Activated naive CD8-positive, alpha-beta T cell treated with anti-CD3 and anti-CD28 coated beads, Interleukin-2, amount 50 U/mL, for 24 hours (primary cell): Measurements from ENCODE around the gene DNASE1L3.

ENCODE experiments used
- ATAC-seq: fragments of 150-1000 bp; cut with Tn5 transposase; one replicate; pipeline ENCODE4 v1.10.0; 2021
- DNase-seq: peaks from one replicate; pipeline ENCODE4 v3.0.0; 2021
- H3K27ac Mint-ChIP-seq: one replicate; pipeline ENCODE4 v1.8.0; 2021; ENCODE audit warnings: mild to moderate bottlenecking, mixed read lengths
- H3K27me3 Mint-ChIP-seq: one replicate; pipeline ENCODE4 v1.8.0; 2021; ENCODE audit warnings: mixed read lengths
- H3K36me3 Mint-ChIP-seq: one replicate; pipeline ENCODE4 v1.8.0; 2021; ENCODE audit warnings: low read depth, mixed read lengths
- H3K4me1 Mint-ChIP-seq: one replicate; pipeline ENCODE4 v1.8.0; 2021; ENCODE audit warnings: mixed read lengths
- H3K4me3 Mint-ChIP-seq: one replicate; pipeline ENCODE4 v1.8.0; 2021; ENCODE audit warnings: mild to moderate bottlenecking, moderate library complexity, mixed read lengths
- H3K9me3 Mint-ChIP-seq: one replicate; pipeline ENCODE4 v1.8.0; 2021; ENCODE audit warnings: mixed read lengths

DNASE1L3 gene

GRCh38 chr3:58173029-58173668 lies 37.6 kb downstream of the DNASE1L3 start:
- DNase-seq (no peak), ATAC-seq (no peak)
- peaks cover 21% of the 10 kb centered on the region for H3K4me1 Mint-ChIP-seq
- no peaks in the 10 kb centered on the region for H3K36me3 Mint-ChIP-seq
- peaks cover 7% of the 10 kb centered on the region for H3K27me3 Mint-ChIP-seq
- no peak overlapping the region for H3K27ac Mint-ChIP-seq
- H3K9me3 Mint-ChIP-seq, result no peaks in the 10 kb centered on the region
- H3K4me3 Mint-ChIP-seq, result no peak overlapping the region

GRCh38 chr3:58171126-58171525 lies 39.6 kb downstream of the DNASE1L3 start:
- Mint-ChIP-seq H3K27me3 (peaks cover 2% of the 10 kb centered on the region), H3K4me3 (no peak overlapping the region), H3K9me3 (no peaks in the 10 kb centered on the region), H3K4me1 (peaks cover 3% of the 10 kb centered on the region), H3K27ac (no peak overlapping the region), H3K36me3 (no peaks in the 10 kb centered on the region)
- ATAC-seq, result no peak
- DNase-seq, result no peak

GRCh38 chr3:58170376-58170775 lies 40.4 kb downstream of the DNASE1L3 start:
- H3K4me3 Mint-ChIP-seq, result no peak overlapping the region
- no peaks in the 10 kb centered on the region for H3K36me3 Mint-ChIP-seq
- no peaks in the 10 kb centered on the region for H3K27me3 Mint-ChIP-seq
- no peak for DNase-seq
- no peaks in the 10 kb centered on the region for H3K9me3 Mint-ChIP-seq
- peaks cover 3% of the 10 kb centered on the region for H3K4me1 Mint-ChIP-seq
- ATAC-seq, result no peak
- no peak overlapping the region for H3K27ac Mint-ChIP-seq

GRCh38 chr3:58169371-58169770 lies 41.4 kb downstream of the DNASE1L3 start:
- no peak overlapping the region for H3K4me3 Mint-ChIP-seq
- ATAC-seq (no peak), DNase-seq (no peak)
- peaks cover 3% of the 10 kb centered on the region for H3K4me1 Mint-ChIP-seq
- no peaks in the 10 kb centered on the region for H3K36me3 Mint-ChIP-seq
- H3K9me3 Mint-ChIP-seq, result no peaks in the 10 kb centered on the region
- H3K27ac Mint-ChIP-seq, result no peak overlapping the region
- H3K27me3 Mint-ChIP-seq, result no peaks in the 10 kb centered on the region

- Mint-ChIP-seq H3K9me3 (no peaks in the 10 kb centered on the region), H3K36me3 (no peaks in the 10 kb centered on the region), H3K4me3 (no peak overlapping the region), H3K27ac (no peak overlapping the region), H3K4me1 (peaks cover 3% of the 10 kb centered on the region), H3K27me3 (no peaks in the 10 kb centered on the region)
- ATAC-seq (no peak), DNase-seq (no peak)
Observed at GRCh38 chr3:58168498-58168897, 42.3 kb downstream of the DNASE1L3 start.

- Mint-ChIP-seq H3K4me1 (peaks cover 3% of the 10 kb centered on the region), H3K4me3 (no peak overlapping the region)
Observed at GRCh38 chr3:58167431-58168351, 43.1 kb downstream of the DNASE1L3 start.

GRCh38 chr3:58164906-58165821 lies 45.6 kb downstream of the DNASE1L3 start:
- peaks cover 3% of the 10 kb centered on the region for H3K4me1 Mint-ChIP-seq
- DNase-seq (no peak), ATAC-seq (no peak)
- peaks cover 12% of the 10 kb centered on the region for H3K36me3 Mint-ChIP-seq
- no peaks in the 10 kb centered on the region for H3K27me3 Mint-ChIP-seq
- no peak overlapping the region for H3K4me3 Mint-ChIP-seq
- H3K27ac Mint-ChIP-seq, result no peak overlapping the region
- H3K9me3 Mint-ChIP-seq, result no peaks in the 10 kb centered on the region

More at GRCh38 chr3:58167431-58168351, 43.1 kb downstream of the DNASE1L3 start:
- no peaks in the 10 kb centered on the region for H3K9me3 Mint-ChIP-seq
- ATAC-seq, result peak; percentile 84
- no peak overlapping the region for H3K27ac Mint-ChIP-seq
- H3K27me3 Mint-ChIP-seq, result no peaks in the 10 kb centered on the region
- DNase-seq, result peak; percentile 77
- no peaks in the 10 kb centered on the region for H3K36me3 Mint-ChIP-seq

GRCh38 chr3:58164199-58164879 lies 46.4 kb downstream of the DNASE1L3 start:
- H3K9me3 Mint-ChIP-seq, result no peaks in the 10 kb centered on the region

GRCh38 chr3:58163234-58163633 lies 47.5 kb downstream of the DNASE1L3 start:
- Mint-ChIP-seq H3K27me3 (no peaks in the 10 kb centered on the region), H3K4me3 (no peak overlapping the region), H3K9me3 (no peaks in the 10 kb centered on the region), H3K36me3 (peaks cover 12% of the 10 kb centered on the region), H3K4me1 (peaks cover 1% of the 10 kb centered on the region), H3K27ac (no peak overlapping the region)
- ATAC-seq, result no peak
- no peak for DNase-seq

More at GRCh38 chr3:58164199-58164879, 46.4 kb downstream of the DNASE1L3 start:
- ATAC-seq (no peak), DNase-seq (no peak)
- Mint-ChIP-seq H3K36me3 (peaks cover 12% of the 10 kb centered on the region), H3K4me1 (peaks cover 3% of the 10 kb centered on the region), H3K4me3 (no peak overlapping the region), H3K27me3 (no peaks in the 10 kb centered on the region), H3K27ac (peak overlapping the region; percentile 5)

- DNase-seq, result no peak
- Mint-ChIP-seq H3K4me3 (no peak overlapping the region), H3K9me3 (no peaks in the 10 kb centered on the region), H3K4me1 (no peaks in the 10 kb centered on the region), H3K27me3 (no peaks in the 10 kb centered on the region), H3K36me3 (peaks cover 12% of the 10 kb centered on the region), H3K27ac (peak overlapping the region; percentile 46)
- ATAC-seq, result no peak
Observed at GRCh38 chr3:58161435-58162398, 49.1 kb downstream of the DNASE1L3 start.

- ATAC-seq (no peak), DNase-seq (no peak)
- H3K36me3 Mint-ChIP-seq, result peaks cover 12% of the 10 kb centered on the region
- no peaks in the 10 kb centered on the region for H3K4me1 Mint-ChIP-seq
- H3K27ac Mint-ChIP-seq, result no peak overlapping the region
- H3K27me3 Mint-ChIP-seq, result no peaks in the 10 kb centered on the region
- H3K4me3 Mint-ChIP-seq, result no peak overlapping the region
- H3K9me3 Mint-ChIP-seq, result no peaks in the 10 kb centered on the region
Observed at GRCh38 chr3:58160399-58160798, 50.4 kb downstream of the DNASE1L3 start.

GRCh38 chr3:58158442-58159153 lies 52.2 kb downstream of the DNASE1L3 start:
- H3K27ac Mint-ChIP-seq, result no peak overlapping the region
- ATAC-seq (no peak), DNase-seq (no peak)
- H3K9me3 Mint-ChIP-seq, result no peaks in the 10 kb centered on the region
- H3K4me3 Mint-ChIP-seq, result no peak overlapping the region
- H3K27me3 Mint-ChIP-seq, result no peaks in the 10 kb centered on the region
- peaks cover 12% of the 10 kb centered on the region for H3K36me3 Mint-ChIP-seq
- no peaks in the 10 kb centered on the region for H3K4me1 Mint-ChIP-seq
